GM19099 (cell line): ENCODE data around the gene DCAF15.

Experiments used
- POLR2A ChIP-seq: IDR thresholded peaks from 3 replicates; pipeline ENCODE4 v1.6.1; 2011; ENCODE audit warnings: low read depth; ENCODE audit not compliant: insufficient read length; ENCODE audit errors: extremely low read depth

Gene DCAF15

GRCh38 chr19:13951799-13952153, 533 bp upstream of the DCAF15 start:
- no peak for TF ChIP-seq POLR2A

DNA sequence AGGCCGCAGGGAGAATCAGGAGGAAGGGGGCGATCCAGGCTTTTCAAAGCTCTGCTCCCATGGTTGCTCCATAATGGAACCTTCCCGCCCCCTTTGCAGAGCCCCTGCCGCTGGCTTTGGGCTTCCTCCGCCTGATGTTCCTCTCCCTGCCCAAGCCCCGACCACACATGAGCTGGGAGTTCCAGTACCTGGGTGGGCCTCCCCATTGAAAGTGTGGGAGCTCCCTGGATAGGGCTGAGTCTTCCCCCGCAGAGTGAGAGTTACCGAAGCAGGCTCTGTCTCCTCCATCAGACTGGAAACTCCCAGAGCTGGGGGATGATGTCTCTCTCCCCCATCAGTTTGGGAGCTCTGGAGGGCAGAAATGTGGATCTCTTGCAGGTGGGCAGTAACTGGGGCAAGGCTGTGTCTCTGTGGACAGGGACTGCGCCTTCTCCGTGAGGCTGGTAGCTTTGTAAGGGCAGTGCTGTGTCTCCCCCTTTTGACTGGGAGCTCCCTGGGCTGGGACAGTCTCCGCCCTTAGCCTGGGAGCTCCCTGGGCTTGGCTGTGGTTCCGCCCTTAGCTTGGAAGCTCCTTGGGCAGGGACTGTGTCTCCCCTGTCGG, 722 bp downstream of the DCAF15 start:
- no peak for TF ChIP-seq POLR2A

GRCh38 chr19:13954185-13954584, 1.9 kb downstream of the DCAF15 start:
- no peak for TF ChIP-seq POLR2A

- no peak for TF ChIP-seq POLR2A
These were observed 3.5 kb downstream of the DCAF15 start for GRCh38 chr19:13955662-13956364.

- TF ChIP-seq POLR2A, result no peak
These were observed 4.0 kb downstream of the DCAF15 start for GRCh38 chr19:13956365-13956744.

DNA sequence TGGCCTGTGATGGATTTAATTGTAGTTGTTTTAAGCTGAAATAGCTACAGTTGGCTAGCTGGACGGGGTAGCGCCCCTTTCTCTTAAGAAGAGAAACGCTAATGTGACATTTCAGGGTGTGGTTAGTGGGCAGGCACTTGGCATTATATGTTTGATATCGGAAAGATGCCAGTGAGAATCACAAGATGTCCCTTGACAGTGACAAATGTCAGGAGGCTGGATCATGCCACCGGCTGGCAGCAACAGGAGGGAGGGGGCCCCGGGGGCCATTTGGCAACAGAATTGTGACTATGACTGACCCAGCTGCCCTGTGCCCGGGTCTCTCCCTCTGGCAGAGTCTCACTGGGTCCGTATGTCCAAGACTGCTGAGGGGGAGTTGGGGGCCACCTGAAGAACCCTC, 4.7 kb downstream of the DCAF15 start:
- TF ChIP-seq POLR2A, result no peak

GRCh38 chr19:13958043-13958442, 5.7 kb downstream of the DCAF15 start:
- TF ChIP-seq POLR2A, result no peak

DNA sequence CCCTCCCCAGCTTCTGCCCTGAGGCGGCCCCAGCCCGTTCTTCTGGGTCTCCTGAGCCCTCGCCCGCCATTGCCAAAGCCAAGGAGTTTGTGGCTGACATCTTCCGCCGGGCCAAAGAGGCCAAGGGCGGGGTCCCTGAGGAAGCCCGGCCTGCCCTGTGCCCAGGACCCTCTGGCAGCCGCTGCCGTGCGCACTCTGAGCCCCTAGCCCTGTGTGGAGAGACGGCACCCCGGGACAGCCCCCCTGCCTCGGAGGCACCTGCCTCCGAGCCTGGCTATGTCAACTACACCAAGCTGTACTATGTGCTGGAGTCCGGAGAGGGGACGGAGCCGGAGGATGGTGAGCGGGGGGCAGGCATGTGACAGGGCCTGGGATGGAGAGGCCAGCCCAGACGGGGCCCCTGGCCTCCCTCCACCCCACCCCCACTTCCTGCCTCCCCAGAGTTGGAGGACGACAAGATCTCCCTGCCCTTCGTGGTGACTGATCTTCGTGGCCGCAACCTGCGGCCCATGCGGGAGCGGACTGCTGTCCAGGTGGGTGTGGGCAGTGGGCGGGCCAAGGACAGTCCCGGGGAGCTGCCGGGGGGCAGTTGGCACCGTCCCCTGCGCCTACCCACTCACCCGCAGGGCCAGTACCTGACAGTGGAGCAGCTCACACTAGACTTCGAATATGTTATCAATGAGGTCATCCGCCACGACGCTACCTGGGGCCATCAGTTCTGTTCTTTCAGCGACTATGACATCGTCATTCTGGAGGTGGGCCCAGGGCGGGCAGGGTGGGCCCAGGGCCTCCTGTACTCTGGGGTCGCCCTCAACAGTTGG, 7.0 kb downstream of the DCAF15 start:
- TF ChIP-seq POLR2A, result no peak

DNA sequence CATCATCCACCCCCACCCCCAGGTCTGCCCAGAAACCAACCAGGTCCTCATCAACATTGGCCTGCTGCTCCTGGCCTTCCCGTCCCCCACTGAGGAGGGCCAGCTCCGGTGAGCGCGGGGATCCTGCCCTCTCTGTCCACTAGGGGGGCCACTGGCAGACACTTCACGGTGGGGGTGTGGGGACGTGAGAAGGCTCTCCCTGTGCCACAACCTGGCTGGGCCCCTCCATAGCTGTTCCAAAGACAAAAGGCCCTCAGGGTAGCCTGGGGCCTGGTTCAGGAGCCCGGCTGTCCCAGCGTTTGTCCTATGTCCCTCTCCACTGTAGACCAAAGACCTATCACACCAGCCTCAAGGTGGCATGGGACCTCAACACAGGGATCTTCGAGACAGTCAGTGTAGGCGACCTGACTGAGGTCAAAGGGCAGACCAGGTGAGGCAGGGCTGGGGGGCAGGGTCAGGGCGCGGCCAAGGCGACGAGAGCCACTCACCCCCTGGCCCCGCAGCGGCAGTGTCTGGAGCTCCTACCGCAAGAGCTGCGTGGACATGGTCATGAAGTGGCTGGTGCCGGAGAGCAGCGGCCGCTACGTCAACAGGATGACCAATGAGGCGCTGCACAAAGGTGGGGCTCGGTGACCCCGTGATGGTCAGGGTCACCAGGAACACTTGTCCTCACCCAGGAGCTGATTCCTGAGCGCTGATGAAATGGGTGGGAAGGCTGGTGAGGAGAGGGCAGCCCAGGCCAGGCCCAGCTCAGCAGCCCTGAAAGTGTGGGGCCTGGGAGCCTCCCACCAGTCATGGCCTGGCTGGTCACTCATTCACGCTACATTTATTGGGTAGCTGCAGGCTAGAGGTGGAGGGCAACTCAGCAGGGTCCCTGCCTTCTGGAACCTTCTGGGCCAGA, 7.9 kb downstream of the DCAF15 start:
- no peak for TF ChIP-seq POLR2A

DNA sequence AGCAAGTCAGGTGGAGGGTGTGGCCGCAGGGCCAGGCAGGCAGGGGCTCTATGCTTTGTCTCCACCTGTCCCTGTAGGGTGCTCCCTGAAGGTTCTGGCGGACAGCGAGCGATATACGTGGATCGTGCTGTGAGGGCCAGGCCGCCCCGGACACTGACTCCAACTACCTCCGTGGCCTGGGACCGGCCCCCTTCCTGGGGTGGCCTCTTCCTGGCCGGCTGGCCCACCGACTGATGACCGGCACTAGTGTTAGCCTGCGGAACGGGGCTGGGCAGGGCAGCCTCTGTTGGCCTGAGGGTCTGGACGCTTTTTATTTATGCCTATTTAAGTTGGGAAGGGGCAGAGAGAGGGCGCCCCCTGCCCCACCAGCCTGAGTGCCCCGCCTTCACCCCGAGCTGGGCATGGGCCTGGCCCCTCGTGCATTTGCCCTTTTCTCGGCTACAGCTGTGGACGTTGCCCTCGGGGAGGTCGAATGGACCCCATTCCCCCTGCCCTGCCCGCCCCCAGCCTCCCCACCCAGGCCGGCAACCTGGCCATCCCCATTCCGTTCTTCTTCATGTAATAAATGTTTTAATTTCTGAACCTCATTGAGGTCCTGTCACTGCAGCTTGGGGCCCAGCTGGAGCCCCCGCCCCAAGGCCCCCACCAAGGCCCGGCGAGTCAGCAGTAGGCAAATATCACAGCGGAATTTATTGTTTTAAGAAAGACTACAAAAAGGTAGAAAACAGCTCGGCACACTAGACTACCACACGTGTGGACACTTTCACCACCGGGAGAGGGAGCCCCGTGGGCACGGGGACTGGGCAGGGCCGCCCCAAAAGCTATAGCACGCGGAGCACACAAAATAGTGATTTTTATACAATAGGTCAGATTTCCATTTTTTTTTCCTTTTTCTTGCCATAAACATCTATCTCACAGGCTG, 8.8 kb downstream of the DCAF15 start:
- no peak for TF ChIP-seq POLR2A

- TF ChIP-seq POLR2A, result no peak
These were observed 9.8 kb downstream of the DCAF15 start for GRCh38 chr19:13961826-13962698.

- no peak for TF ChIP-seq POLR2A
These were observed 10.6 kb downstream of the DCAF15 start for GRCh38 chr19:13962699-13963602.

DNA sequence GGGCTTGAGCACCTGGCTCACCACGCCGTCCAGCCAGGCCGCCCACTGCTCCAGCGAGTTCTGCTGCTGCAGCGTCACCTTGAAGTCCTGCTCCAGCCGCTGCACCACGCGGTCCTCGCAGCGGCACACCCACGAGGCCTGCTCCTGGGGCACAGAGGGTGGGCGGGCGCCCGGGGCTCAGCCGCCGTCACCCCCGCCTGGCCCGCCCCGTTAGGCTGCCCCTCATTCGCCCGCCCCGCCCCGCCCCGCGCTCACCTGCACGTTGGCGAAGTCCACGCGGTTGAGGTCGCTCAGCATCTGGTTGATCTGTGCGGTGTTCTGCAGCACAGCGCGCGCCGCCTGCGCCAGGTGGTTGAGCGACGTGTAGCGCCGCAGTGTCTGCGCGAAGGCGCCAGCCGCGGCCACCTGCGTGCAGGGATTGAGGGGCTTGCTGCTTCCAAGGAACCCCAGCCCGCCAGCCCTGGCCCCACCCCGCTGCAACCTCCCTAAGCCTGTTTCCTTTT, 11.3 kb downstream of the DCAF15 start:
- no peak for TF ChIP-seq POLR2A
